Peyer's patch (tissue), 4 donors: ENCODE measurements around the gene SLC38A5.

Source experiments
- CTCF ChIP-seq, 6 experiments: fragments of 450-650 bp in 4 of 6; fragments of 200-600 bp in 2 of 6; sonication (generic) in 1 of 6; IDR thresholded peaks; one replicate each; pipeline ENCODE4 v1.5.1; 2017 to 2019; ENCODE audit warnings: antibody characterized with exemption in 6 of 6, mild to moderate bottlenecking in 3 of 6, moderate library complexity in 1 of 6
- POLR2A ChIP-seq, 2 donors: fragments of 450-650 bp; IDR thresholded peaks; one replicate each; pipeline ENCODE4 v1.5.1; 2017; ENCODE audit warnings: antibody characterized with exemption in 2 of 2, mild to moderate bottlenecking in 2 of 2, moderate library complexity in 2 of 2

- TF ChIP-seq CTCF (IDR thresholded peaks at IDR 0.05): no peak
- TF ChIP-seq POLR2A (IDR thresholded peaks at IDR 0.05): no peak
Observed at GRCh38 chrX:48467281-48467761, 2.7 kb downstream of the SLC38A5 start.
